Fibroblast of pulmonary artery (primary cell): ENCODE results near the gene TLK1.
A peak's percentile ranks its signal among the peaks of the same experiment; 100 is the strongest.

Experiments used
- DNase-seq: peaks from one replicate; pipeline ENCODE4 v3.0.0-alpha.2; 2010; ENCODE audit warnings: low read depth
- H3K4me3 ChIP-seq: replicated peaks from 2 replicates; pipeline ENCODE4 v1.5.1; 2011; ENCODE audit warnings: low read depth, mild to moderate bottlenecking, control low read depth, low read length, moderate library complexity
- CTCF ChIP-seq: IDR thresholded peaks from 2 replicates; pipeline ENCODE4 v1.5.1; 2011; ENCODE audit warnings: mild to moderate bottlenecking, control low read depth, low read length, inconsistent platforms; ENCODE audit errors: missing control alignments

The TLK1 gene

GRCh38 chr2:171181064-171182049 is 20.7 kb upstream of the TLK1 start:
- no peak for DNase-seq
- TF ChIP-seq CTCF: no peak
- no peak overlapping the region for H3K4me3 ChIP-seq

GRCh38 chr2:171180229-171180930 is 19.7 kb upstream of the TLK1 start:
- no peak for DNase-seq
- no peak overlapping the region for H3K4me3 ChIP-seq
- TF ChIP-seq CTCF: no peak

- no peak for DNase-seq
- no peak for TF ChIP-seq CTCF
- no peak overlapping the region for H3K4me3 ChIP-seq
Observed at GRCh38 chr2:171178993-171179392, 18.3 kb upstream of the TLK1 start.

GRCh38 chr2:171176516-171176915 is 15.8 kb upstream of the TLK1 start:
- no peak for DNase-seq
- no peak for TF ChIP-seq CTCF
- no peak overlapping the region for H3K4me3 ChIP-seq

- TF ChIP-seq CTCF: no peak
- DNase-seq: no peak
- H3K4me3 ChIP-seq: no peak overlapping the region
Observed at GRCh38 chr2:171174075-171174474, 13.4 kb upstream of the TLK1 start.

- DNase-seq: peak; percentile 16
- TF ChIP-seq CTCF: no peak
- no peak overlapping the region for H3K4me3 ChIP-seq
Observed at GRCh38 chr2:171173087-171173486, 12.4 kb upstream of the TLK1 start.
